NB4 (cell line): ENCODE measurements around the gene SLC22A5.

ENCODE experiments used
- DNase-seq: peaks from one replicate; pipeline ENCODE4 v3.0.0; 2010; ENCODE audit warnings: low read depth
- H3K4me3 ChIP-seq: one replicate; pipeline ENCODE4 v1.5.1; 2011; ENCODE audit warnings: mild to moderate bottlenecking, low read depth, low read length, moderate library complexity
- CTCF ChIP-seq: IDR thresholded peaks from one replicate; pipeline ENCODE4 v1.5.1; 2012; ENCODE audit warnings: low read depth, low read length
- MYC ChIP-seq: IDR thresholded peaks from 2 replicates; pipeline ENCODE4 v1.6.1; 2011; ENCODE audit warnings: low read depth, low read length
- POLR2A ChIP-seq: IDR thresholded peaks from 2 replicates; pipeline ENCODE4 v1.6.1; 2011; ENCODE audit warnings: mild to moderate bottlenecking; ENCODE audit not compliant: insufficient read length; ENCODE audit errors: extremely low read depth
- TF ChIP-seq, protein P1 (sequence below): IDR thresholded peaks from 2 replicates; pipeline ENCODE4 v1.6.1; 2011; ENCODE audit warnings: low read depth, low read length

SLC22A5 gene

GRCh38 chr5:132383261-132383660, 13.8 kb downstream of the SLC22A5 start:
- H3K4me3 ChIP-seq: no peak overlapping the region
- TF ChIP-seq POLR2A: no peak
- no peak for TF ChIP-seq MYC
- TF ChIP-seq, protein P1, sequence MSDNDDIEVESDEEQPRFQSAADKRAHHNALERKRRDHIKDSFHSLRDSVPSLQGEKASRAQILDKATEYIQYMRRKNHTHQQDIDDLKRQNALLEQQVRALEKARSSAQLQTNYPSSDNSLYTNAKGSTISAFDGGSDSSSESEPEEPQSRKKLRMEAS: no peak
- TF ChIP-seq CTCF: no peak
- no peak for DNase-seq

DNA sequence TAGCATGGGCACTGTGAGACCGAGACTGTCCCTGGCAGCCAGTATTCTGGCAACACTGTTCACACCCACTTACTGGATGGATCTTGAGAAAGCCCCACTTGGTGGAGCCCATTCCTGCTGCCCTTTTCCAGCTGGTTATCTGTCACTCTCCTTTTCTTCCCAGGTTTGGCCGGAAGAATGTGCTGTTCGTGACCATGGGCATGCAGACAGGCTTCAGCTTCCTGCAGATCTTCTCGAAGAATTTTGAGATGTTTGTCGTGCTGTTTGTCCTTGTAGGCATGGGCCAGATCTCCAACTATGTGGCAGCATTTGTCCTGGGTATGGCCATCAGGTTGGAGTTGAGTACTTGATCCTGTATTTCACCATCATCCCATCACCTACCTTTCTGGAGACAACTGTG, 14.5 kb downstream of the SLC22A5 start:
- TF ChIP-seq POLR2A: no peak
- TF ChIP-seq, protein P1: no peak
- no peak for DNase-seq
- no peak overlapping the region for H3K4me3 ChIP-seq

DNA sequence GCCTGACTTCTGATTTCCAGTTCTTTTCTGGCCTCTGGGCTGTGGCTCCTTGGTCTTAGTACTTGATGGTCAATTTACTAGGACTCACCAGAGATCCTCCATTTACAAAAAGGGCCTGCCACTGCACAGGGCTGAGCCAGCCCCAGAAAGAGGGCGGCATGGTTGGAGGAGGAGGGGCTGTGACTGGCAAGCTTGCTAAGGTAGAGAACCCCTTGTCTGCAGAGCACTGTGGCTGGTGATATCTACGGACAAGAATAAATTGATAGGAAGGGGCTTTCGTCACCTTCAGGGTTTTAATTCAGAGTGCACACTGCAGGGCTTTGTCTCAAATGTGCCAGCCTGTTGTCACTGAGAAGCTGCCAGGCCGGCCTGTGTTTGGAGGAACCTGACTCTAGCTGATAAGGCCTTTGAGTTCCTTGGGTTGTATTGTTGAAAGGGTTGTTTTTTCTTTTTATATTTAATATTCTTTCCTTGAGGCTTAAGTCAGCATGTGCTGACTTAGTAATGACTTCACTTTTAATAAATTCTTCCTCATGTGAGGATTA, 15.1 kb downstream of the SLC22A5 start:
- no peak for TF ChIP-seq CTCF
- TF ChIP-seq, protein P1: no peak
- no peak for TF ChIP-seq POLR2A
- no peak for DNase-seq
- no peak overlapping the region for H3K4me3 ChIP-seq

DNA sequence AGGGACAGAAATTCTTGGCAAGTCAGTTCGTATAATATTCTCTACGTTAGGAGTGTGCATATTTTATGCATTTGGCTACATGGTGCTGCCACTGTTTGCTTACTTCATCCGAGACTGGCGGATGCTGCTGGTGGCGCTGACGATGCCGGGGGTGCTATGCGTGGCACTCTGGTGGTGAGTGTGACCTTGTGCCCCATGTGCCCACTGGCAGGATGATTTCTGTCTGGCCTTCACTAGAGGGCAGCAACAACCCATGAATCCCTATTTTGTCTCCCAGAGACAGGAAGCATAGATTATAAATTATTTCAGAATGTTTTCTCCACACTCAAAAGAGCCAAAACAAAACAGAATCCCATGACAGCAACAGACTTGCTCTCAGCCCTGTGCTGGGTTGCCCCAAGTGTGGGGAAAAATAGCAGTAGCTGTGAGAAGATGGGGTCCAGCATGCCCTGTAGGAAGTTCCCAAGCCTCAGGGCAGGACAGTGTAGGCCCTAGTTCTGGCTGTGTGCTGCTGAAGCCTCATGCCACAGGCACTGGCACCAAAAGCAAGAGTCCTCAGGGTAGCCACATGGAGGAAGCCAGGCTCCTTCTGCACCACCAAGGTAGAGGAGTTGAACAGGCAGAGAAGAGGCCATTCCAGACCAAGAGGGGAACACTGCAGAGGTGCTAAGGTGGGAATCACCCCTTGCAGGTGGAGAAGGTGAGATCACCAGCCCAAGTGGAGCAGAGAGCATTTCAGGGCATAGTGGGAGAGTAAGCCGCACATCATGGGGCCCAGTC, 16.0 kb downstream of the SLC22A5 start:
- no peak overlapping the region for H3K4me3 ChIP-seq
- peak; percentile 72 for DNase-seq
- no peak for TF ChIP-seq POLR2A
- TF ChIP-seq, protein P1: 0 out of 2 replicates have a peak, but pooled peaks have one; percentile 27
- TF ChIP-seq MYC: 0 out of 2 replicates have a peak, but pooled peaks have one; percentile 30
- peak; percentile 78 for TF ChIP-seq CTCF

- TF ChIP-seq MYC (no peak), CTCF (peak; percentile 75)
- DNase-seq: peak; percentile 74
- no peak overlapping the region for H3K4me3 ChIP-seq
These were observed 17.3 kb downstream of the SLC22A5 start for GRCh38 chr5:132386644-132387286.

GRCh38 chr5:132387640-132388117, 18.2 kb downstream of the SLC22A5 start:
- TF ChIP-seq MYC: no peak
- TF ChIP-seq CTCF: no peak
- TF ChIP-seq, protein P1: no peak
- no peak for TF ChIP-seq POLR2A
- peak; percentile 37 for DNase-seq
- H3K4me3 ChIP-seq: no peak overlapping the region
